Spleen (tissue), 11 donors: ENCODE measurements around the gene CFAP20DC. TPM values are rescaled to one million over a fixed set of nuclear protein-coding genes. Genes with fewer than 3 reads are reported as not detected.
"Not testable (repeated sequence)": the region's sequence is repeated elsewhere in the genome, so short reads cannot be mapped to it uniquely, and the experiment has no call there.

Experiments used
- DNase-seq: peaks from one replicate; pipeline ENCODE4 v3.0.0-alpha.2; 2020
- H3K27ac ChIP-seq, 8 donors: fragments of 200-600 bp; sonication (generic) in 7 of 8; 1 replicate in 4 of 8; 2 replicates in 4 of 8; pipeline versions ENCODE4 v1.5.0 to v1.8.0; 2016 to 2021; ENCODE audit warnings: inconsistent platforms in 4 of 8, mild to moderate bottlenecking in 4 of 8, moderate library complexity in 1 of 8
- H3K27me3 ChIP-seq, 7 donors: fragments of 200-600 bp; sonication (generic) in 6 of 7; replicated peaks in 1 of 7; 1 replicate in 4 of 7; 2 replicates in 3 of 7; pipeline versions ENCODE4 v1.5.0 to v1.8.0; 2016 to 2021; ENCODE audit warnings: inconsistent platforms in 3 of 7, mild to moderate bottlenecking in 1 of 7
- H3K36me3 ChIP-seq, 6 donors: fragments of 200-600 bp; sonication (generic) in 5 of 6; 1 replicate in 4 of 6; 2 replicates in 2 of 6; pipeline versions ENCODE4 v1.5.0 to v1.8.0; 2016 to 2021; ENCODE audit warnings: inconsistent platforms in 2 of 6
- H3K4me1 ChIP-seq, 6 donors: fragments of 200-600 bp; sonication (generic) in 5 of 6; 1 replicate in 3 of 6; 2 replicates in 3 of 6; pipeline versions ENCODE4 v1.5.0 to v1.8.0; 2016 to 2021; ENCODE audit warnings: inconsistent platforms in 3 of 6
- H3K4me3 ChIP-seq, 8 donors: fragments of 200-600 bp; sonication (generic) in 7 of 8; 1 replicate in 4 of 8; 2 replicates in 4 of 8; pipeline versions ENCODE4 v1.5.0 to v1.8.0; 2016 to 2021; ENCODE audit warnings: inconsistent platforms in 4 of 8, mild to moderate bottlenecking in 4 of 8, moderate library complexity in 2 of 8
- H3K9me3 ChIP-seq, 8 donors: fragments of 200-600 bp; sonication (generic) in 7 of 8; 1 replicate in 4 of 8; 2 replicates in 4 of 8; pipeline versions ENCODE4 v1.5.0 to v1.8.0; 2016 to 2021; ENCODE audit warnings: inconsistent platforms in 4 of 8
- CTCF ChIP-seq, 11 experiments: fragments of 200-600 bp in 7 of 11; fragments of 450-650 bp in 4 of 11; sonication (generic) in 4 of 11; IDR thresholded peaks in 8 of 11; conservative IDR thresholded peaks in 3 of 11; 1 replicate in 7 of 11; 2 replicates in 4 of 11; pipeline versions ENCODE4 v1.4.0 to v1.8.0; 2016 to 2021; ENCODE audit warnings: antibody characterized with exemption in 11 of 11, inconsistent platforms in 4 of 11, mild to moderate bottlenecking in 1 of 11
- POLR2A ChIP-seq, 3 donors: fragments of 450-650 bp; IDR thresholded peaks; one replicate each; pipeline ENCODE4 v1.5.1; 2017; ENCODE audit warnings: antibody characterized with exemption in 3 of 3, mild to moderate bottlenecking in 1 of 3
- POLR2AphosphoS5 ChIP-seq, 3 donors: sonication (generic); formaldehyde crosslinking; IDR thresholded peaks; one replicate each; pipeline ENCODE4 v1.5.1; 2017; ENCODE audit warnings: antibody characterized with exemption in 3 of 3
- WGBS, 5 donors: extraction: QIAGEN DNeasy Blood & Tissue Kit in 3 of 5; methylation state at CpG; one replicate each; pipeline versions ENCODE4 v1.1.5 to v1.1.7; 2013 to 2018; 5-methylcytosine and 5-hydroxymethylcytosine counted together
- intact Hi-C: fragments of 100-400 bp; cut with DNase I; formaldehyde crosslinking; loops from one replicate; pipeline ENCODE4 v1.15.0; 2023; ENCODE audit warnings: low total_unique reads
- polyA plus RNA-seq, 3 donors: library from polyadenylated mRNA; stranded (reverse); fragments of 200-250 nt; gene quantifications; one replicate each; pipeline ENCODE4 v1.2.1, GENCODE V29; 2013
- total RNA-seq, 7 donors: library from RNA; depleted of rRNA in 3 of 7; stranded (reverse); fragments of >200 nt in 3 of 7; fragmentation: NEBNext Ultra II Directional in 4 of 7; extraction: Animal tissue kit (Norgen Biotek cat#: 25700) in 4 of 7; gene quantifications; one replicate each; pipeline versions ENCODE4 v1.1.0 to v1.2.1, GENCODE V29; 2016 to 2021
- donor health status: healthy with polysubstance abuse.
- donor health status: DM: no; HTN: no; CAD: no; lungs with moderate emphysema.
- donor health status: DM: no; HTN: no; CAD: no.
- donor health status: Bipolar disorder and iron deficiency.
- donor health status: healthy.
- donor health status: DM: no; HTN: no; CAD: no.
- donor health status: DM: yes; HTN: yes; CAD: no.

CFAP20DC gene
- total and polyA plus RNA-seq, 10 donors = 0.20 to 1.2 (median 0.58) TPM

GRCh38 chr3:58713715-58714401, 336.0 kb downstream of the CFAP20DC start:
- no peaks in the 10 kb centered on the region for H3K36me3 ChIP-seq
- intact Hi-C loops = no loop called here
- H3K4me3 ChIP-seq = no peak overlapping the region
- no peaks in the 10 kb centered on the region for H3K4me1 ChIP-seq
- TF ChIP-seq POLR2AphosphoS5 (IDR thresholded peaks at IDR 0.05) (no peak), CTCF (IDR thresholded peaks at IDR 0.05 in 8 of 11, conservative IDR thresholded peaks at IDR 0.05 in 3 of 11) (no peak), POLR2A (IDR thresholded peaks at IDR 0.05) (no peak)
- peaks cover 0 to 3% (median 0%) of the 10 kb centered on the region in 8 donors for H3K9me3 ChIP-seq
- 83 to 90% (median 87%) methylated on average over 3 of the region's 3 CpGs for WGBS, 5 donors
- no peaks in the 10 kb centered on the region for H3K27me3 ChIP-seq
- DNase-seq = no peak
- no peak overlapping the region for H3K27ac ChIP-seq

DNA sequence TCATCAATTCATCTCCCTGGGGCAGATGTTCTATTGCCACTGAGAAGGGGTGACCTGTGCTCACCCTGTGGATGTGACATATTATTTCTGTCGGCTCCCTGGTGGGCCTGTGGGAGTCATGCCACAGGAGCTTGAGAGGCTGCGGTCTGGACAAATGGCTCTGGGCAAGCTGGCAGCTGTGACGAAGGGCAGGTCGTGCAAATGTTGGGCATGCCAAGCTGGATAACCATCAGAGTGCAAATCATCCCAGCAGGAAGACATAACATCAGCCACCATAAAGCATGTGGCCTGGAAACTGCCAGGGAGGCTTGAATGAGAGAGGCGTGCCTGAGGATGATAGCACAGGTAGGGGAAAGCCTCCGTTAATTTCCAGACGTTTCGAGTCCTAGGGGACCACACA, 338.0 kb downstream of the CFAP20DC start:
- H3K27me3 ChIP-seq = no peaks in the 10 kb centered on the region
- TF ChIP-seq POLR2A (IDR thresholded peaks at IDR 0.05) = no peak
- no peak for TF ChIP-seq POLR2AphosphoS5 (IDR thresholded peaks at IDR 0.05)
- no peak for TF ChIP-seq CTCF (IDR thresholded peaks at IDR 0.05 in 8 of 11, conservative IDR thresholded peaks at IDR 0.05 in 3 of 11)
- 73 to 92% (median 87%) methylated on average over 8 of the region's 8 CpGs for WGBS, 5 donors
- no peak overlapping the region for H3K4me3 ChIP-seq
- H3K4me1 ChIP-seq = no peaks in the 10 kb centered on the region
- intact Hi-C loops = no loop called here
- H3K27ac ChIP-seq = no peak overlapping the region
- H3K9me3 ChIP-seq = peaks cover 0 to 3% (median 0%) of the 10 kb centered on the region in 8 donors
- no peak for DNase-seq
- no peaks in the 10 kb centered on the region for H3K36me3 ChIP-seq

GRCh38 chr3:58708983-58709382, 340.8 kb downstream of the CFAP20DC start:
- WGBS, 5 donors = 75 to 93% (median 87%) methylated on average over 3 of the region's 3 CpGs
- intact Hi-C loops, H3K27ac ChIP-seq, H3K9me3 ChIP-seq, DNase-seq, H3K4me3 ChIP-seq, H3K4me1 ChIP-seq, H3K36me3 ChIP-seq, H3K27me3 ChIP-seq: not testable (repeated sequence)

DNA sequence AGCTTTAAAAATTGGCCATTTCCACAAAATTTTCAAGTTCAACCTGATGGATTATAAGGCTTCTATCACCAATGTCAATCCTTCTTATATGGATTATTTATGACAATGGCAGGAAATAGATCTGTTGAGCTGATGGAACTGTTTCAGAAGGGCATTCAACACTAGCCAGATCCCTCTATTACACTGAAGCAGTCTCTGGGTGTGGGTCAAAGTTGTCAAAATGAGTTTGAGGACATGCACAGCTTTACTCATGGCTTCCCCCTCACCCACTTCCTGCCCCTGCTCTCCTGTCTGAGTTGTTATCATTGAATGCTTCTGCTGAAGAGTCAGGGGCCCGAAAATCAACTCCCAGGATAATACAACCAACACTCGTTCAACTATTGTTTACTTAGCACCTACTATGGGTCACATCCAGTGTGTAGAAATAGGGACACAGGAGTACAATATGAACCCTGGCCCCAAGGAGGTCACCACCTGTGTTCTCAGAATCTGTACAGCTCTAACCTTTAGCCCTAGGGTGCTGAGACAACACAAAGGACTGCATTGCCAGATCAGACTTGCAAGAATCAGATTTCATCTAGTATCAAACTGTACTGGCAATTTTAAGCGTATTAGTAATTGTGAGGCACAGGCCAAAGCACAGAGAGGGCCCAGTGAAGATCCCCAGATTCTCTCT, 341.6 kb downstream of the CFAP20DC start:
- Histone ChIP-seq H3K27ac (no peak overlapping the region), H3K36me3 (no peaks in the 10 kb centered on the region), H3K4me3 (no peak overlapping the region), H3K4me1 (no peaks in the 10 kb centered on the region), H3K27me3 (no peaks in the 10 kb centered on the region), H3K9me3 (no peaks in the 10 kb centered on the region)
- intact Hi-C loops = no loop called here
- 82 to 84% (median 83%) methylated on average over 3 of the region's 3 CpGs for WGBS, 5 donors
- no peak for DNase-seq
- TF ChIP-seq POLR2A (IDR thresholded peaks at IDR 0.05) = no peak
- no peak for TF ChIP-seq CTCF (IDR thresholded peaks at IDR 0.05 in 8 of 11, conservative IDR thresholded peaks at IDR 0.05 in 3 of 11)
- no peak for TF ChIP-seq POLR2AphosphoS5 (IDR thresholded peaks at IDR 0.05)
